ENCODE measurements around the gene DOCK9.

DNA sequence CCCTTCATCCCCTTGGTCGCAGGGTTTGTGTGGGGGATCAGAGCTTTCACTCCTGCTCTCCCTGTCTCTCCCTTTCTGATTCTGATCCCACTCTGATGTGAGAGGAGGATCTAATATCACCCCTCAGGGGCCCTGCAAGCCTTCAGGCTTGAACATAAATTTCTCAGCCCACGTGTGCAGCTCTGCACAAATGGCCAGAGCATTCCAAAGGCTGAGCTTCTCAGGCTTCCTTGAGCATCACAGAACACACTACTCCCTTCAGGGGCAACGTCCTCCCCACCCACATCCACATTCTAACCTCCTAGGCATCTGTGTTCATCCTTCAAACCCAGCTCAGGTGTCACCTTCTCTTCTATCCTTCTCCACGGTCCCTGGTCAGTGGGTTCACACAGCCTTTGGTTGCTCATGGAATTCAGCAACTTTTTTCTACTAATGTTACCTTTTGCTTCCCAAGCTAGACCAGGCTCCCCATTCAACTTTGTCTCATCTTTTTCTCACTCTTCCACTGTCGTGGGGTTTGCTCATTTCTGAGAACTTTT, 24.4 kb upstream of the DOCK9 start:
- TF ChIP-seq, protein P1, sequence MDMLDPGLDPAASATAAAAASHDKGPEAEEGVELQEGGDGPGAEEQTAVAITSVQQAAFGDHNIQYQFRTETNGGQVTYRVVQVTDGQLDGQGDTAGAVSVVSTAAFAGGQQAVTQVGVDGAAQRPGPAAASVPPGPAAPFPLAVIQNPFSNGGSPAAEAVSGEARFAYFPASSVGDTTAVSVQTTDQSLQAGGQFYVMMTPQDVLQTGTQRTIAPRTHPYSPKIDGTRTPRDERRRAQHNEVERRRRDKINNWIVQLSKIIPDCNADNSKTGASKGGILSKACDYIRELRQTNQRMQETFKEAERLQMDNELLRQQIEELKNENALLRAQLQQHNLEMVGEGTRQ (IDR thresholded peaks at IDR 0.05; ENCODE audit: borderline replicate concordance, low read depth, low read length) = no peak
- TF ChIP-seq POLR2AphosphoS5 (IDR thresholded peaks at IDR 0.05; ENCODE audit: low read depth, low read length) = no peak

Data from SK-N-SH (cell line).